ENCODE results near the gene CDCA8. TPM values are rescaled to one million over a fixed set of nuclear protein-coding genes. Genes with fewer than 3 reads are reported as not detected.

Gene CDCA8
- 3.3 TPM for total RNA-seq

DNA sequence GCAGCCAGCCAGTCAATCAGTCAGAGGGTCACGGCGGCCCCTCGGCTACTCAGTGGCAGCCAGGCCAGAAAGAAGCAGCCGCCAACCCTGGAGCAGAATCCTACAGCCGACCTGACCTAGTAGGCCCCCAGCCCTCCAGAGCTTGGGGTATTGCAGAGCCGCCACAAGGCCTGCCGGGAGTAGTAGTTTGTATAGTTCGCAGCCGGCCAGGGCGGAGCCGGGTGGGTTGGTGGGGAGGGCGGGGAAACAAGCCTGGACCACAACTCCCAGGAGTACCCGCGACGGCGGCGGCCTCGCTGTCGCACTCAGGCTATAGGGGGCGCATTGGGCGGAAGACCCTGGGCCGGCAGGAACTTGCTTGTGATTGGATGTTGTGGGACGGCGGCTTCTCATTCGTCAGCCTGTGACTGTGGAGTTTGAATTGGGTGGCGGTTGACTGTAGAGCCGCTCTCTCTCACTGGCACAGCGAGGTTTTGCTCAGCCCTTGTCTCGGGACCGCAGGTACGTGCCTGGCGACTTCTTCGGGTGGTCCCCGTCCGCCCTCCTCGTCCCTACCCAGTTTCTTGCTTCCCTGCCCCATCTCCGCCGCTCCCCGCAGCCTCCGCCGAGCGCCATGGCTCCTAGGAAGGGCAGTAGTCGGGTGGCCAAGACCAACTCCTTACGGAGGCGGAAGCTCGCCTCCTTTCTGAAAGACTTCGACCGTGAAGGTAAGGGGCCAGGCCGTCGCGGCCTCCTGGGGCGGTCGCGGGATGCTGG lies at the start of gene CDCA8:
Gene CDCA8, plus strand, starts transcription at position 439 of the 756 bp plus-strand sequence. Its CDS starts 175 bp downstream, at position 614.
- DNase-seq = peak; percentile 99

DNA sequence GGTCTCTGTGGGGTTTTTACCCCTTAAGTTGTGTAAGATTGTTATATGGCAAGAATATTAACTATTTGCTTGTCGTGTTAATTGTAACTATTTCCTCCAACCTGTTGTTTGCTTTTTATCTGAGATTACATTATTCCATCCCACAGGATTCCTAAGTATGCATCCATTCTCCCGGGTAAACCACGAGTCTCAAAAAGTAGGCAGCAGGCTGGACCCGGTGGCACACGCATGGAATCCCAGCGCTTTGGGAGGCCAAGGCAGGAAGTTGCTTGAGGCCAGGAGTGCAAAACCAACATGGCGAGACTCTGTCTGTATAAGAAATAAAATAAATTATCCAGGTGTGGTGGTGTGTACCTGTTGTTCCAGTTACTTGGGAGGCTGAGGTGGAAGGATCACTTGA lies 45.0 kb upstream of the CDCA8 start:
- DNase-seq = no peak

DNA sequence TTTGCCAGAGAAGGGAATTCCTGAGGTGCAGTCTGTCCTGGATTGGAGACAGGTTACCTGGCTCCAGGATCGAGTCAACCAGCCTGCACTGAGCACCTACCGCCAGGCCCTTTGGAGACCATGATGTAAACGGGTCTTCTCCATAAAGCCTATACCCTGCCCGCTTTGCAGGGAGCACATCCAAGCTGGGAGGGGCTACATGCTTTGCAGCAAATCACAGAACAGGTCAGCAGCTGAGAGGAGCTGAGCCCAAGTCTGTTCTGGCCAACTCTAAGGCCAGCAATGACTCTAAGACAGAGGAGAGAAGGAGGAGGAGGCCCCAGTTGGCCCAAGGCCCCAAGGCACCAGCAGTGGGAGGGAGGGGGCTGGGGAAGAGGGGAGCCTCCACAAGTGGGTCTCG lies 42.1 kb upstream of the CDCA8 start:
- no peak for DNase-seq

DNA sequence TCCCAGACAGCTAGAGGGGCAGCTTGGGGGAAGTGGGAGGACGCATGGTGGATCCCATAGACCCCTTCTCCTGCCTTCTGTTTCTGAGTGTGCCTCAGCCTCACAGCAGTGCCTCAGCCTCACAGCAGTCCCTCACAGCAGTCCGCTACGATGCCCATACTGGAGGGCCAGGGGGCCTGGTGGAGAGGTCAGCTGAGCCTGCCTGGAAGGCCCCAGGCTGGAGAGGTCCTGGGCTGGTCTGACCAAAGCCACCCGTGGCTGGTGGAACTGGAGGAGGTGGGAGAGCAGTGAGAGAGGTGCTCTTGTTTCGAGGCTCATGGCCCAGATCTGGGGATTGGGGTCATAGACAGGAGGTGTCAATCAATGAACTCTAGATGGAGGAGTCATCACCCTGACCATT lies 41.6 kb upstream of the CDCA8 start:
- DNase-seq = no peak

DNA sequence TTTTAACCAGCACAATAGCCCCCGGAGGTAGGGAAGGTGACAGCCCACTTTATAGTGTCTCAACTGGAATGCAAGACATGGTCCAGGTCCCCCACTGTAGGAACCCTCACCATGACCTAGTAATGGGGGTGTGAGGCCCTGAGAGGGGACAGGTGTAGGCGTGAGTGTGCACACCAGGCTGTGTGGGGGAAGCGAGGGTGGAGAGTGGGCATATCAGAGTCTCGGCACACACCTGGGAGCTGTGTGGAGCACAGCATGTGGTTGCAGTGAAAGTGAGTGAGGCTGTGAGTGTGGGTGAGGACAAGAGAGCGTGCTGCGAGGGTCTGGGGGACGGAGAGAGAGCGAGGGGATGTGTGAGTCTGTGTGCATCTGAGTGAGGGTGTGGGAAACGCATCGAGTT lies 40.5 kb upstream of the CDCA8 start:
- no peak for DNase-seq

DNA sequence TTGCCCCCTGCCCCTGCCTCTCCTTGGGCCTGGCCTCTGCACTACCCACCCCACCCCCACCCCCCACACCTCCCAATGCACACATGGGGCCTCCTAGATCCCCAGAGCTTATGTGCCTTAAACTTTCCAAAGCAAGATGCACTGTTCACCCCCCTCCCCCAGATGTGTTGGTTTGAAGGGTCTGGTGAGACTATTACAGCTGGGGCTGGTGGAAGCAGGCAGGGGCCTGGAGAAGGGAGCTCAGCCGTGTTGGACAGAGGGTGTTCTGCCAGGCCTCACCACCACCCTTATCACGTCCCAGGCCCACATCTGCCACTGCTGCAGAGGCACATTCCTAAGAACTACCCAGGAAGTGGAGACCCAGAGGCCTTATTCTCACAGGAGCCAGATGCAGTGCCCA lies 39.3 kb upstream of the CDCA8 start:
- DNase-seq = no peak

DNA sequence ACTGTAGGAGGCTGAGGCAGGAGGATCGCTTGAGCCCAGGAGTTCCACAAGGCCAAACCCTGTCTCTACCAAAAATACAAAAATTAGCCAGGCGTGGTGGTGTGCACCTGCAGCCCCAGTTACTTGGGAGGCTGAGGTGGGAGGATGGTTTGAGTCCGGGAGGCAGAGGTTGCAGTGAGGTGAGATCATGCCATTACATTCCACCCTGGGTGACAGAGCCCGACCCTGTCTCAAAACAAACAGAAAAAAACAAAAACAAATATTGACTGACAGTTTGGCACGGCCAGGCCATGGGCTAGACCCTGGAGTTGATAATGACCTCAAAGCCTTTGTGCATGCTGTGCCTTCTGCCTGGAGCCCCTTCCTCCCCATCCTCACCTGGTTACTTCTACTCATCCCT lies 38.4 kb upstream of the CDCA8 start:
- no peak for DNase-seq

DNA sequence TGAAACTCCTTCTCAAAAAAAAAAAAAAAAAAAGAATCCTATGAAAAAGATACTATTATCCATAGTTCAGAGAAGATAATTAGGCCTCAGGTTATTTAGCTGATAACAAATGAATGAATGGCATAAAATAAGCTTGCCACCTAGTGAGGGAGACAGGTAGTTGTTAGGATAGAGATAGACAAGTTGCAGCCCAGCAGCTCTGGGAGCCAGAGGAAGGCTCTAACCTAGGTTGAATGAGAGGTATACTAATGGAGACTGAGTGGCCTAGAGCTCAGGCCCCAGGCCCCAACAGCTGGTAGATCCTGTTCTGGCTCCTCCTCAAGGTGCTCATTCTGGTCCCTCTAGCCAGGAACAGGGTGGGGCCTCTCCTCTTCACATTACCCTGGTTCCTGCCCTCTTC lies 37.0 kb upstream of the CDCA8 start:
- DNase-seq = no peak

DNA sequence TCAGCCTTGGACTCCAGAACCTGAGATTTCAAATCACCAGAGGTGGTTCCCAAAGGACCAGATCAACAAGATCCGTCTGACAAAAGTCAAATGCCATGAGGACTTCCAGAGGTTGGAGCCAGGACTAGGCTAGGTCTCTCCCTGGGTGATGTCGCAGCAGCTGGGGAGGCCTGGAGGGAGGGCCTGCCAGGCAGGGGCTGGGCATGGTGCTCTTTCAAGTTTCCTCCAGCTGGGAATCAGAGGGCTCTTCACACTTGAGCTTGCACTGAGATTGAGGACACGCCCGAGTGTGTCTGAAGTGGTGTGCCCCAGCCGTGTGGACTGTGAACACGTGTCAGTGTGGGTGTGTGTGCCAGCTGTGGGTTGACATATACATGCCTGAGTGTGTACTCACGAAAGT lies 36.3 kb upstream of the CDCA8 start:
- DNase-seq = no peak

DNA sequence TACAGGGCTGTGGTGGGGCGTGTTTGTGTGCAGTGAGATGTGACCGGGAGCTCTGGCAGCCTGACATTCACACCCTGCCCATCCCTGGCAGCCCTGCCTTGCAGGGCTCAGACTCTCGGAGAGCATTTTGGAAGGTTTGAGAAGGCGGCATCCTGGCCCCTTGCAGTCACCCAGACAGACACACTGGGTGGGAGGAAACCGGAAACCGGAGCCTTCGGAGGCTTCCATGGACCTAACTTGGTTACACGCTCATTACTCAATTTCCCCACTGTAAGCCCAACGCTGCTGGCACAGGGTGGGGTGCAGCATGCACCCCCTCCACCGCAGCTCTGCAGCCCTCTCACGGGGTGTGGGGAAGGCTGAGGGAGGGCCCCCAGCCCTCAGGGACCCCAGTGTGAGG lies 35.4 kb upstream of the CDCA8 start:
- no peak for DNase-seq

DNA sequence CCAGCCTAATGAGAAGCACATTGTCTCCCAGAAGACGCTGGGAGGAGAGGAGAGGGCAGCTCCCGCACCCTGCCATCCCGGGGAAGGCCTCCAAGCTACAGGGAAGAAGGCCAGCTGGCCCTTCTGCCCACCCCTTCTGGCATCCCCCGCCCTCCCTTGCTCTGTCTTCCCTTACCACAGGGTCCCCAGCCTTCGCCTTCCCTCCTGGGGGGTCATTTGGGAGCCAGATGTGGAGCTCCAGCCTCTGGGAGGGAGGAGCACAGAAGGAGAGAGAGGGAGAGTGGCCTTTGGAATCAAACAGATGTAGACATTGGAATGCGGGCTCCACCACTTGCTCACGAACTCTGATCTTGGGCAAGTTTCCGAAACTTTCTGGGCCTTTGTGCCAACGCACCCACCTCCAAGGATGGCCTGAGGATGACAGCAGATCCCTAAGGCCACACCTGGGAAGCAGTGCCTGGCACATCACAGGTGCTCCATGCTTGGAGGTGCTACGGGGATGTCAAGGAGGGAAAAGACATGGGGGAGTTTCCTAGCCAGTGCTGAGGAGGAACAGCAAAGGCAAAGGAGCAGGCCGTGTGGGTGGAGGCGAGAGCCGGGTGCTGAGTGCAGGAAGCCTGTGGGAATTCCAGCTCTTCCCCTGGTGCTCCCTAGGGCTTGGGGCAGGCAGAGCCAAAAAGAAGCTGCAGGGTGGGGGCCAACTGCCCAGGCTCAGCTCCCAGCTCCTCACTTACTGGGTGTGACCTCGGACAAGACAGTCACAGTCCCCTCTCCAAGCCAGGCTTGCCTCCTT lies 34.5 kb upstream of the CDCA8 start:
- no peak for DNase-seq

DNA sequence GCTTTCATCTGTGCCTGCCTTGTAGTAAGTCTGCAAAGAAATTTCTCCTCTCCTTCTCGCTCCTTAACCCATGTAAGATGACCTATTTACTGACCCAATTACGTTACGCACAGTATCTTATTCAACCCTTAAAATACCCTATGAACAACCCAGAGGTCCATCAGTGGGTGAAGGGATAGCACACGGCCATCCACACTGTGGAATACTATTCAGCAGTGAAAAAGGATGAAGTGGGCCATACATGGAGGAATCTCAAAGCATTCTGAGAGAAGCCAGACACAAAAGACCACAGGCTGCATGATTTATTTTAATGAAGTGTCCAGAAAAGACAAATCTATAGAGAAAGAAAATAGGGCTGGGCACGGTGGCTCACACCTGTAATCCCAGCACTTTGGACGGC lies 33.8 kb upstream of the CDCA8 start:
- DNase-seq = no peak

DNA sequence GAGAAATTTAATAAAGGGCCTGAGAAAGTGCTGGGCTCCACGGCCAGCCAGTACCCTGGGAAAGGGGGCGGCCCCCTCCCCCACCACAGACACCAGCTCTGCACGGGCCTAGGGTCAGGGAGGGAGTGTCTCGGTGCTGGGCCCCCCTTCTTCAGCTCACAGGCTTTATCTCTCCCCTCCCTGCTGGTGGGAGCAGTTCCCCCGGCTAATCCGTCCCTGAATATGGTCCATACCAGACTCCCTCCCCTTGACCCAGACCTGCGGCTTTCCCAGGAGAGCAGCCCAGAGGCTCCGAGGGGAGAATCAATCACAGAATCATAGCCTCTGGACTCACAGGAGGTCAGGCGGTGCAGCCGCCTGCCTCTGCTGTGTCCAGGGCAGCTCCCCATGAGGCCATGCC lies 31.7 kb upstream of the CDCA8 start:
- no peak for DNase-seq

DNA sequence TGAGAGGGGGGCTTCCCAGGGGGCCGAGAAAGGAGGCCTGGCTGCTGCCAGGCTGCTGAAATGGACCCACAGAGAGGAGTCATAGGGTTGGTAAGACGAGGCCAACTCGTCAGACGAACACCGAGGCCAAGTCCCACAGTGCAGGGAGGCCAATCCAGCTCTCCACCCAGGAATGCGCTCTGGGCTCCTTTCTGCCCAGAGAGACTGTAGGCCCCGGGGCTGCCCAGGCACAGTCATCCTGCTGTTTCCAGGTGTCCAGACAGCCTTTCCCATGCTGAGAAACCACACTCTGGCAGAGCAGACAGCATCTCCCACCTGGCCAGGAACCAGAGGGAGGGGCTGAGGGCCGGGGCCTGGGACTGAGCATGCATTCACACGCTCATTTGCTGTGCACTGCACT lies 30.9 kb upstream of the CDCA8 start:
- DNase-seq = no peak

DNA sequence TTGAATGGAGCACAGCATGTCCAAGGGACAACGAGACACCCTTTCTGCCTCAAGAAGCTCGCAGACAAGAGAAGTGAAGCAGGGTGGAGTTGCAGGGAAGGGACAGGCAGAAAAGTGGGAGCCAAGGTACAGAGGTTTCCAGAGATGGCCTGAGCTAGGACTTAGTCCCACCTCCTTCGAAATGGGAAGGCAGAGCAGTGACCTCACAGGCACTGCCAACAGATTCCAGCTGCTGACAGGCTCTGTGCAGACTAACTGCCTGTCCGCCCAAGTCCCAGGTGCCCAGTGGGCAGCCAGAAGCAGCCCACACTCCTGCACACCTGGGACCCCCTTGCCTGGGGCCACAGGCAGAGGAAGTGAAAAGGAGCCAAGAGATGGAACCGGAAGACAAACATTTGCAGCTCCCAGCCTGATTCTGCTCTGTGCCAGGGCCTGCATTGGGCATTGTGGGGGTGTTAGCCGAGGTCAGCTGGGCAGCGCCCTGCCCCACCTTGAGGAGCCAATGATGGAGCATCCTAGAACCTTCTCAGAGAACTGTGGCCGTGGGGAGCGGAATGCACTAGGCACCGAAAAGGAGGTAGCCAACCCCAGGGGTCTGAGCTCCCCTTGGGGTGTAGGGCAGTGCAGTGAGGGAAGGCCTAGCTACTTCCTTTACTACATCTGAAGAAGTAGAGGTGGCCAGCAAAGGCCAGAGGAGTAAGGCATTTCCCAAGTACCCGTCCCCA lies 30.1 kb upstream of the CDCA8 start:
- DNase-seq = no peak

DNA sequence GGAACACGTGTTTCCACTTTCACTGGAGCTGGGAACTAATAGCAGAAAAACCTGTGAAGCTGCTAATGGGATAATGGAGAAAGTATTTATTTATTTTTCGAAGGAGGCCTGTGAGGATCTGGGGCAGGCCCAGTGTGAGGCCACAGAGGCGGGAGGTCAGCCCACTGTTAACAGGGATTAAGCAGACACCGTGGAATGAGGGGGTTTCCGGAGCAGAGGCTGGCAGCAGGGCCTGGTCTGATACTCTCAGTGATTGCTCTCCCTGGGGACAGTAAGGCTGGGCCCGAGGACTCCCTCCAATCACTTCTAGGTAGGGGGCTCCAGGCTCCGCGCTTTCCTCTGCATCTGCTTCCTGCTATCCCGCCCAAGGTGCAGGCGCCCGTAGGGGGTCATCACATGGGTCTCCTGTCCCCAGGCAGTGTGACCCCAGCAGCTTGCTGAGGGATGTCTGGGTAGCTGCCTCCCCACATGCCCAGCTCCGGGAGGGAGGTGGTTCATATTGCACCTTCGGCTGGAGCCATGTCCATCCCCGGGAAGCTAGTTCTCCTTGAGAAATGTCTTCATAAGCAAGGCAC lies 28.8 kb upstream of the CDCA8 start:
- DNase-seq = no peak

DNA sequence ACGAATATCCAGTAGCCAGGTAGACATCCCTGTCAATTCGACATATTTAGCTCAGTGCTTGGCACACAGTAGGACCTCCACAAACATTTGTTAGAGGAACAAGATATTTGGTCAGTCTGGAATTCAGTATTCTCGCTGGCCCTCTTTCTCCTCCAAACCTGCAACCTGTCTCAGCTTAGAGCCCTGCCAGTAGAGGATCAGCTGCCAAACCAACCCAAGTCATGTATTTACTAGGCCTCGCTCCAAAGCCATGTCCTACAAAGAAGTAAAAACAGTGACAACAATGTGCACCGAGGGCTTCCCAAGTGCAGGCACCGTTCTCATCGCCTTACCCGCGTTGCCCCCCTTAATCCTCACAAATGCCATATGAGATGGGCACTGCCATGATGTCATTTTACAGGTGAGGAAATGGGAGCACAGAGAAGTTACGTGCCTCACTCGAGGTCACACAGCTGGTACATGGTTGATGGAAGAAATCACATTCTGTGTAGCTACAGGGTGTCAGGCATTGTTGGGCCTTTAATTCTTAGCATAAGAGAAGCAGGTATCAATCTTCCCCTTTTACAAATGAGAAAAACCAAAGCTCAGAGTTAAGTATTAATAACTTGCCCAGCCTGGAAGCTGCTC lies 26.0 kb upstream of the CDCA8 start:
- DNase-seq = no peak

DNA sequence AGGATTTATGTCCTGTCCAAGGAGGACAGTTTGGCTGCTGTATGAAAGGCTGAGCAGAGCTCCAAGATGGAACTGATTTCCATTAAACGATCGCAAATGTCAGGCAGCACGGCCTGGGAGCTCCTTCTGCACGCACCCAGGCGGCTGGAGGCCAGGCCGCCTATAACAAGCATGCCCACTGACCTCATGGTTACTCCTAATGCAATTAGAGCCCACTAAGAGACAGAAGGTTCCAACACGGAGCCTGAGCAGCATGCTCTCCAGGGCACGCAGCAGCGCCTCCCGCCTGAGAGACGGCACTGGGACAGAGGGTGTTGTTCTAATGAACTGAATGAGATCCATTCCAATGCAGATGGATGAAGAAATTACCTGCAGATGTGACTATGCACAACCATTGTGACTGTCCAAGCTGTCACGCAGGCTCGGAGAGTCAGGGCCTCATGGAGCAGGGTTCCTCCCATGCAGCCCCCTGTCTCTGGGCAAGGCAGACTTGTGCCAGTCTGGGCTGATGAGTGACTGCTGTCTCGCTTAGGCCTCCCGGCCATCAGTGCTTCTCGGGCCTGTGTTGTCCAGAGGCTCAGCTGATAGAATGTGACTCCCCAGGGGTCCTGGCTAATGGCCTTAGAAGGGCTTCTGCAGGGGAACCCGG lies 25.2 kb upstream of the CDCA8 start:
- DNase-seq = peak; percentile 33

DNA sequence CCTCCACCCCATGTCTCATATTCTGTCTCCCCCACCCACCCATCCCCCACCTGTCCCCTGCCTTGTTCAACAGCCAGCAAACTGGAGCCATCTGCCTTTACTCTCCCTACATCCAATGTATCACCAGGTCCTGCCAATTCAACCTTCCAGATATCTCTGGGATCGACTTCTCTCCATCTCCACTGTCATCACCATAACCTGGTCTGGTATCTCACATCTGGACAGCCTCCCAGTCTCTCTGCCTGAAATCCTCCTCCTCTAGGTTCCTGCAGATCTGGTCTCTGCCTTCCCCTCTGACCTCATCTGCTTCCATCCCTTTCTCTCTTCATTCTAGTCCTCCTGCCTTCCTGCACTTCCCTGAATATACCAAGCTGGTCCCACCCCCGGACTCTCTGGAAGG lies 22.2 kb upstream of the CDCA8 start:
- no peak for DNase-seq

DNA sequence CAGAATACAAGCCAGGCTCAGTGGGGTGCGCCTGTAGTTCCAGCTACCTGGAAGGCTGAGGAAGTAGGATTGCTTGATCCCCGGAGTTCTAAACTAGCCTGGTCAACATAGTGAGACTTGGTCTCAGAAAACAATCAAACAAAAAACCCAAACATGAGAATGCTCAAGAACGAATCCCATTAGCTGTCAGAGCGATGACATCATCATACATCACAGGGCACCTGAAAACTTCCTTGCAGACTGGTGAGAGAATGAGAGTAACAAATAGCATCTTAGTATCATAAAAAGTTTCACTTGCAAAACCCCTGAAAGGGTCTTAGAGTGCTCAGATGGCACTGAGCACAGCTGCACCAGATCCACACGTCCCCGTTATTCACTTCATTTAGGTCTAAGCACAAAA lies 21.1 kb upstream of the CDCA8 start:
- DNase-seq = no peak

DNA sequence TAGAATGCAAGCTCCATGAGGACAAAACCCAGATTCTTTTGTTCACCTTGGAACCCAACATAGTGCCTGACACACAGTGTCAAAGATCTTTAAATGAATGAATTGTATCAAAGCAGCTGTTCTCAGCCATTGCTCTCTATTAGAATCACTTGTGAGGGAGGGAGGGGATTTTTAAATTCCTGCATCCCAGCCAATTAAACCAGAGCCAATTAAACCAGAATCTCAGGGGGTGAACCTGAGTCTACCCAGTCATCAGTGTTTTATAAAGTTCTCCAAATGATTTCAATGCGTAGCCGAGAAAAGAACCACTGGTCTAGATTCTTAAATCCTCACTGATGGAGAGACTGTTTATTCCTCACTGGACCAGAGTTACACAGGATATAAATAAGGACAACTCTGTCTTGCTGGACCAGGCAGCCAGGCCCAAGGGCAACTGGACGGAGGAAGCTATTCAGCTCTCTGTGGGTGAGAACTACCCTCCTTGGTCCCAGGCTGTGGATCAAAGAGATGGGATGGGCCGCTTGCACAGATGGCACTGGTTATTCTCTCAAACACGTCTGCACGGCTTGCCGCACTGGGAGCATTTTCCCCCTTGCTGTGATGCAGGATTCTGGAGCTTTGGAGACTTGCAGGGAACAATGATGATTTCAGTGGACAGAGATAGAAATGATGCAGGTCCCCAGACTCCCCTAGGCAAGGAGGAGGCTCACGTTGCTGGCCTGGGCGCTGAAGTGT lies 20.0 kb upstream of the CDCA8 start:
- no peak for DNase-seq
